Stimulated activated naive B cell treated with anti-CD40 and anti-IgM and Interleukin-4, amounts not matched to agents 10 μg/mL and 1 μg/mL and 100 μg/mL, for 72 hours (primary cell): ENCODE measurements around the gene TSNAX.

Experiments used
- ATAC-seq, 2 donors: fragments of 150-1000 bp; cut with Tn5 transposase; replicated peaks; 2 replicates each; pipeline ENCODE4 v1.10.0; 2021; ENCODE audit warnings: moderate library complexity in 1 of 2
- DNase-seq: peaks from one replicate; pipeline ENCODE4 v3.0.0; 2021
- H3K27ac Mint-ChIP-seq: one replicate; pipeline ENCODE4 v1.8.0; 2022; ENCODE audit warnings: mild to moderate bottlenecking, mixed read lengths
- H3K27me3 Mint-ChIP-seq, 2 donors: one replicate each; pipeline ENCODE4 v1.8.0; 2022; ENCODE audit warnings: mixed read lengths in 2 of 2
- H3K36me3 Mint-ChIP-seq, 2 donors: one replicate each; pipeline ENCODE4 v1.8.0; 2022; ENCODE audit warnings: mixed read lengths in 2 of 2, mild to moderate bottlenecking in 1 of 2
- H3K4me1 Mint-ChIP-seq, 2 donors: one replicate each; pipeline ENCODE4 v1.8.0; 2022; ENCODE audit warnings: mixed read lengths in 2 of 2, mild to moderate bottlenecking in 1 of 2
- H3K4me3 Mint-ChIP-seq, 2 donors: one replicate each; pipeline ENCODE4 v1.8.0; 2022; ENCODE audit warnings: mild to moderate bottlenecking in 2 of 2, mixed read lengths in 2 of 2, moderate library complexity in 1 of 2
- H3K9me3 Mint-ChIP-seq, 2 donors: one replicate each; pipeline ENCODE4 v1.8.0; 2022; ENCODE audit warnings: mixed read lengths in 2 of 2, mild to moderate bottlenecking in 1 of 2

Gene TSNAX

DNA sequence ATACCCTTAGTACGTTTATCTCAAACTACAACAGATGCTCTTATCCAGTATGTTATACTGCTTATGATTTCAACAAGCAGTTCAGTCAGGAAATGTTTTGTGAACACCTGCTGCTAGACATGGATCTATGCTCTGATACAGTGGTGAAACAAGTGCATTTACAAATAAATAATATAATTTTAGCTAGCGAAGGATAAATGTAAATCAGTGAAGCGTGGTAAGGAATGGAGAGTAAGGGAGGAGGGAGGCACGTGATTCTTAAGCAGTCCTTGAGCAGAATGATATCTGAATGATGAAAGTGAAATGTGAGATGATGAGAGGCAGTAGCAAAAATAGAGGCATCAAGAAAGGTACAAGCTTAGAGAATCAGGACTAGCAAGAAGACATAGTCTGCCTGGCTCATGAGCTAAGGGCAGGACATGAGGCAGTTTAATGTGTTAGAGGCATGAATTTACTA lies 6.3 kb downstream of the TSNAX start:
- ATAC-seq (no peak), DNase-seq (no peak)
- Mint-ChIP-seq H3K4me1 (peaks cover 10 to 28% of the 10 kb centered on the region in 2 donors), H3K27me3 (no peaks in the 10 kb centered on the region), H3K27ac (no peak overlapping the region), H3K36me3 (peaks cover 29 to 30% of the 10 kb centered on the region in 2 donors), H3K9me3 (no peaks in the 10 kb centered on the region), H3K4me3 (no peak overlapping the region)

DNA sequence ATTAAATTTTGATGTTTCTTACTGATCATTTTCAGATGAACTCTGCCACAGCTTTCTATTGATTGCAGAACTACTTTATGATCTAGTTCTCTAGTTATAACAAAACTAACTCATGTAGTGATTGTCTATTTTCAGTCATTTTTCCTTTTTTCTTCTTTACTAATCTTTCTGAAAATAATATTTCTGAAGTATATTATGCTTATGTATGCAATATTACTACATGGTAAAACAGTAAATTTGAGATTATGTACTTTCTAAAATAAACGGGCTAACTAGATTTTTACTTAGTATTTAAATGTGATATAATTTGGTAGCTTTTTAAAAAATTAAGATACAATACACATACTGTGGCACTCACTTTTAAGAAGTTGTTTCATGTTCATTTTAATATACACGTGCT lies 7.6 kb downstream of the TSNAX start:
- H3K27me3 Mint-ChIP-seq, result no peaks in the 10 kb centered on the region
- H3K36me3 Mint-ChIP-seq, result peaks cover 31 to 33% of the 10 kb centered on the region in 2 donors
- DNase-seq, result no peak
- H3K4me3 Mint-ChIP-seq, result no peak overlapping the region
- no peak overlapping the region for H3K27ac Mint-ChIP-seq
- H3K4me1 Mint-ChIP-seq, result peaks cover 5 to 22% of the 10 kb centered on the region in 2 donors
- H3K9me3 Mint-ChIP-seq, result peaks cover 3 to 4% of the 10 kb centered on the region in 2 donors
- no peak for ATAC-seq

DNA sequence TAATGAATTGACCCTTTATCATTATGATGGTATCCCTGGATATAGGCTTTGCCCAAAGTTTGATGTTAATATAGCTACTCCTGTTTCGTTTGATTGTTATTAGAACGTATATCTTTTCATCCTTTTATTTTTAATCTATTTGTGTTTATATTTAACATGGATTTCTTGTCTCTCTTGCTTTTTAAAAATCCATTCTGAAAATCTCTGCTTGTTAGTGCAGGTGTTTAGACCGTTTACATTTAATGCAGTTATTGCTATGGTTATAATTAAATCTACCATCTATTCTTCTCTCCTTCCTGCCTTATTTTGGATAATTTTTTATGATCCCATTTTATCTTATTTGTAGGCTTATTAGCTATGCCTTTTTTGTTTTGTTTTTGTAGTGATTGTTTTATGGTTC lies 12.4 kb downstream of the TSNAX start:
- H3K27ac Mint-ChIP-seq, result no peak overlapping the region
- peaks cover 35 to 44% of the 10 kb centered on the region in 2 donors for H3K36me3 Mint-ChIP-seq
- DNase-seq (no peak), ATAC-seq (no peak)
- H3K9me3 Mint-ChIP-seq, result peaks cover 4 to 5% of the 10 kb centered on the region in 2 donors
- peaks cover 2 to 3% of the 10 kb centered on the region in 2 donors for H3K4me1 Mint-ChIP-seq
- H3K4me3 Mint-ChIP-seq, result no peak overlapping the region
- H3K27me3 Mint-ChIP-seq, result no peaks in the 10 kb centered on the region

DNA sequence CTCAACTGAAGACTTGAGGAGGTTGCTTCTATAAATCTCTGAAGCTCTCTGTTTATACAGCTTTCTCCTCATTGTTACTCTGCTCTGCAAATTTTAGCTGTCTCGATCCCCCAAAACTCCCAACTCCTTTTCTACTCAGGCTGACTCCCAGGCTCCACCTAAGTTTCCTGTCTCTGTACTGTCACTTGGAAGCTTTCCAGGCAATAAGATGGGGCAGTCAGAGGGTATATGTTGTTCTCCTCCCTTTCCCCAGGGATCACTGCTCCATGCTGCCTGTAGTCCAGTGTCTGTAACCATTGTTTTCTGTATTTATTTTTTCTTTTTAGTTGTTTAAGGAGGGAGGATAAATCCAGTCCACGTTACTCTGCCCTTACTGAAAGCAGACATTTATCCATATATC lies 13.4 kb downstream of the TSNAX start:
- ATAC-seq (no peak), DNase-seq (no peak)
- no peaks in the 10 kb centered on the region for H3K27me3 Mint-ChIP-seq
- no peak overlapping the region for H3K4me3 Mint-ChIP-seq
- no peak overlapping the region for H3K27ac Mint-ChIP-seq
- peaks cover 41 to 51% of the 10 kb centered on the region in 2 donors for H3K36me3 Mint-ChIP-seq
- peaks cover 0 to 2% of the 10 kb centered on the region in 2 donors for H3K4me1 Mint-ChIP-seq
- H3K9me3 Mint-ChIP-seq, result peaks cover 4 to 5% of the 10 kb centered on the region in 2 donors

DNA sequence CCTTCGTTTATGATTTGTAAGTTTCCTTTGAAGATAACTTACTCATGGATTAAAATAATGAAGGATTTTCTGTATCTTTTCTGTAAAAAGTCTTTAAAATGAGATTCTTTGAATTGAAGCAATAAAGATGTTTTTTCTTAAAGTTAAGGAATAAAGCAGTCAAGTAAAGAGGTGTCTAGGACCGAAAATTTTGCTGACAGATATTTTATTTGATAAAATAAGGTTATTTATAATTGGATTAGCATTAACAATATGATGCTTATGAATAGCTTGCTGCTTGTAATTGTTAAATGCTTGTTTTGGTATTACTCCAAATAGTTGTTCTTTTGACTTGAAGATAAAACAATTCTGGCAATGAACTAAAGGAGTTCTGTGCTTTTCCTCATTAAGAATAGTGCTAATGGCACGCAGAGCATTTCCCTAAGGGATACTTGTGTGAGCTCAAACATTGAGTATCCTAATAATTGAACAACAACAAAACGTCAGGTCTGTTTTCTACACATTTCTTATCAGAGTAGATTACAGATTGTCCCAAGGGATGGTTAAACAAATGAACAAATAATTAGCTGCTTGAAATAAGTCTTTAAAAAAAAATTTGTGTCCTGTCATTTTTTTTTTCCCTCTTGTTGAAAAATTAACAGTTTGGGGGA lies 16.6 kb downstream of the TSNAX start:
- no peaks in the 10 kb centered on the region for H3K27me3 Mint-ChIP-seq
- no peak for ATAC-seq
- no peak overlapping the region for H3K4me3 Mint-ChIP-seq
- peaks cover 3 to 4% of the 10 kb centered on the region in 2 donors for H3K4me1 Mint-ChIP-seq
- DNase-seq, result no peak
- peaks cover 4 to 5% of the 10 kb centered on the region in 2 donors for H3K9me3 Mint-ChIP-seq
- H3K27ac Mint-ChIP-seq, result no peak overlapping the region
- peaks cover 36 to 50% of the 10 kb centered on the region in 2 donors for H3K36me3 Mint-ChIP-seq

DNA sequence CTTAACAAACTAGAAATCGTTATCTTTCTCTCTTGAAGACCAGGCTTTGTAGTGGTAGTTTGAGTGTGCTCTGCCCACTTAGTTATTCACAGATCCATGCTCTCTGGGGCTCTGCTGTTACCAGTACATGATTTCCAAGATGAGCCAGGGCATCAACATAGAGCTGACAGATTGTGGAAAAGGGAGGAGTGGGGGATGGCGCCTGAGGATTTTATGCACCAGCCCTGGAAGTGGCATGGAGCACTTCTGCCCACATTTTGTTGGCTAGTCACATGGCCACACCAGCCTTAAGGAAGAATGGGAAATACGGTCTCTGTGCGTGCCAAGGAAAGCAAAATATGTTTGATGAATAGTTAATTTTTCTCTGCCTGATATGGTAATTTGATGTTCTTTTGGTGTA lies 18.2 kb downstream of the TSNAX start:
- ATAC-seq, result no peak
- no peaks in the 10 kb centered on the region for H3K9me3 Mint-ChIP-seq
- H3K27me3 Mint-ChIP-seq, result no peaks in the 10 kb centered on the region
- H3K27ac Mint-ChIP-seq, result no peak overlapping the region
- peaks cover 9 to 10% of the 10 kb centered on the region in 2 donors for H3K4me1 Mint-ChIP-seq
- H3K4me3 Mint-ChIP-seq, result no peak overlapping the region
- DNase-seq, result no peak
- H3K36me3 Mint-ChIP-seq, result peaks cover 24 to 41% of the 10 kb centered on the region in 2 donors

DNA sequence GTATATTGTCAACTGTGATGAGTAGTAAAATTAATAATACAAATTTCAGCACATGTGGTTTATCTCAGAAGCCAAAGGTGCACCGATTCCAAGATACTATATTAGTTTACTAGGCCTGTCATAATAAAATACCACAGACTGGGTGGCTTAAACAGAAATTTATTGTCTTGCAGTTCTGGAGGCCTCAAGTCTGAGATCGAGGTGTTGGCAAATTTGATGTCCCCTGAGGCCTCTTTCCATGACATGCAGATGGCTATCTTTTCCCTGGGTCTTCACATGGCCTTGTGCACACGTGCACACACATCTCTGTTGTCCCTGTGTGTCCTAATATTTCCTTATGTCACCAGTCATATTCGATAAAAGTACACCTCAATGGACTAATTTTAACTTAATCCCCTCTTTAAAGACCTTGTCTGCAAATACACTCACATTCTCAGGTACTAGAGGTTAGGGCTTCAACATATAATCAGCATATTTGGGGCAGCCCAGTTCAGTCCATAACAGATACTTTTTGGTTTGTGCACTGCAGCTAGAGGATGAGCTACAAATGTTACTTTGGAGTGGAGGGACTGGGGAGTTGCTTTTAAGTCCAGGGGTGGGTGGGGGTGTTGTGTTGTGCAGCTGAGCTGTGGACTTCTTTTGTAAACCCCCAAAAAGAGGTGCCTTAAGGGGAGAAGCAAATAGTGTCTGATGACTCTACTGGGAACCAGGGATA lies 21.4 kb downstream of the TSNAX start:
- Mint-ChIP-seq H3K36me3 (peaks cover 22 to 36% of the 10 kb centered on the region in 2 donors), H3K4me3 (no peak overlapping the region), H3K4me1 (peaks cover 8 to 16% of the 10 kb centered on the region in 2 donors), H3K9me3 (no peaks in the 10 kb centered on the region), H3K27me3 (no peaks in the 10 kb centered on the region), H3K27ac (no peak overlapping the region)
- ATAC-seq, result no peak
- DNase-seq, result no peak

DNA sequence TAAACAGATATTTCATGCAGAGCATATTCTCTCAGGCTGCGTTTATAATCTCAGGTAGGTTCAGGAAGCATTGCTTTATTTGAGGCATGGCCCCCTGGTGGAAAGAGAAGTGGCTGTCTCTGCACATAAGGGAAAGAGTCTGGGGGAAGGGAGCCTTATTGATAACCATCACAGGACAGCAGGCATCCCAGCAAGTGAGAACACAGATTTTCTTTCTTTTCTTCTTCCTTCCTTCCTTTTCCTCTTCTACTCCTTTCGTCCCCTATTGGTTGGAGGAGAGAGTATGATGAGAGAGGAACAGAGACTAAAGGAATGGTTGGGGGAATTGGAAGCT lies 21.9 kb downstream of the TSNAX start:
- DNase-seq (no peak), ATAC-seq (peak in 1 of 2 donors; percentile 54)
- Mint-ChIP-seq H3K36me3 (peaks cover 26 to 39% of the 10 kb centered on the region in 2 donors), H3K27me3 (no peaks in the 10 kb centered on the region), H3K4me3 (no peak overlapping the region), H3K27ac (no peak overlapping the region), H3K9me3 (no peaks in the 10 kb centered on the region), H3K4me1 (peaks cover 8 to 21% of the 10 kb centered on the region in 2 donors)

DNA sequence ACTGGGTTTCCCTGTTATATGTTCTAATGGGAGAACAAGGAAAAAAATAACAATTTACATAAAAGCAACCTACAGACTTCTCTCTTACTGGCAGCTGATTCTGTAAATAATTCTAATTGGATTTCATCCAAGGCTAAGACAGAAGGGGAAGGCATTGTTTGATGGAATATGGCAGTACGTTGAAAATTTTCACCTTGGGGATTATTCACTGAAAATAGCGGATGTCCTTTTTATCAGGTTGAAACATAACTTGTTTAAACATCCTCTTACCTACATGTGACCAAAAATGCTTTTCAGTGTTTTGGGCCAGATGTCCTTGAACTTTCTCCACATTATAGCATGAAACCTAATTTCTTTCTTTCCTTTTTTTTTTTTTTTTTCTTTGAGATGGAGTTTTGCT lies 24.9 kb downstream of the TSNAX start:
- H3K4me3 Mint-ChIP-seq, result no peak overlapping the region
- DNase-seq (no peak), ATAC-seq (no peak)
- H3K27me3 Mint-ChIP-seq, result no peaks in the 10 kb centered on the region
- H3K36me3 Mint-ChIP-seq, result peaks cover 15 to 34% of the 10 kb centered on the region in 2 donors
- peaks cover 15 to 33% of the 10 kb centered on the region in 2 donors for H3K4me1 Mint-ChIP-seq
- H3K9me3 Mint-ChIP-seq, result no peaks in the 10 kb centered on the region
- H3K27ac Mint-ChIP-seq, result no peak overlapping the region

DNA sequence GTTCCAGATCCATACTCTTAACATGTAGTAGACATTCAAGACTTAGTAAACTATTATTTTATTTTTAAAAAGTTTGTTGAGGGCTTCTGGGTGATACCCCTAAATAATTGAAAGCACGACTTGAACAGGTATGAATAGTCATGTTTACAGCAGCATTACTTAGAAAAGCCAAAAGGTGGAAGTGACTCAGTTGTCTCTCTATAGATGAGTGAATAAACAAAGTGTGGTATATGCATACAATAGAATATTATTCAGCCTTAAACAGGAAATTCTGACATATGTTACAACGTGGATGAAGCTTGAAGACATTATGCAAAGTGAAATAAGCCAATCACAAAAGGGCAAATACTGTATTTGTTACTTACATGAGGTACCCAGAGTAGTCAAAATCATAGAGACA lies 26.5 kb downstream of the TSNAX start:
- Mint-ChIP-seq H3K27me3 (no peaks in the 10 kb centered on the region), H3K4me3 (no peak overlapping the region), H3K36me3 (peaks cover 11 to 31% of the 10 kb centered on the region in 2 donors), H3K27ac (no peak overlapping the region), H3K9me3 (no peaks in the 10 kb centered on the region), H3K4me1 (peaks cover 14 to 31% of the 10 kb centered on the region in 2 donors)
- no peak for DNase-seq
- no peak for ATAC-seq

DNA sequence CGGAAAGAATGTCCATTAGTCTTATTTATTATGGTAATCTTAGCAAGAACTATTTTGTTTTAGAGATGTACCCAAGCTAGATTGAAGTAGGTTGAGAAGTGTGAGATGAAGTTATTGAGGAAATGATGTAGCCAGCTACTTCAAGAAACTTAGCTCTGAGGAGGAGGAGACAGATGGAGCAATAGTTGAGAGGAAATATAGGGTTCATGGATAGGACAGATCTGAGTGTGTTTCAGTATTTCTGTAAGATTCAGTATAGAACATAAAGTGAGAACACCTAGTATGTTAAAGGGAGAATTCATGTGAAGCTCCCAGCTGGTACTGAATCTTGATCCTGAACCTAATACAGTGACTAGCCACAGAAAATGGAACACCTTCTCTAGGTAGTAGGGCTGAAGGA lies 28.9 kb downstream of the TSNAX start:
- Mint-ChIP-seq H3K27ac (no peak overlapping the region), H3K9me3 (no peaks in the 10 kb centered on the region), H3K36me3 (peaks cover 10 to 30% of the 10 kb centered on the region in 2 donors), H3K27me3 (no peaks in the 10 kb centered on the region), H3K4me3 (no peak overlapping the region), H3K4me1 (peaks cover 8 to 23% of the 10 kb centered on the region in 2 donors)
- no peak for DNase-seq
- no peak for ATAC-seq

DNA sequence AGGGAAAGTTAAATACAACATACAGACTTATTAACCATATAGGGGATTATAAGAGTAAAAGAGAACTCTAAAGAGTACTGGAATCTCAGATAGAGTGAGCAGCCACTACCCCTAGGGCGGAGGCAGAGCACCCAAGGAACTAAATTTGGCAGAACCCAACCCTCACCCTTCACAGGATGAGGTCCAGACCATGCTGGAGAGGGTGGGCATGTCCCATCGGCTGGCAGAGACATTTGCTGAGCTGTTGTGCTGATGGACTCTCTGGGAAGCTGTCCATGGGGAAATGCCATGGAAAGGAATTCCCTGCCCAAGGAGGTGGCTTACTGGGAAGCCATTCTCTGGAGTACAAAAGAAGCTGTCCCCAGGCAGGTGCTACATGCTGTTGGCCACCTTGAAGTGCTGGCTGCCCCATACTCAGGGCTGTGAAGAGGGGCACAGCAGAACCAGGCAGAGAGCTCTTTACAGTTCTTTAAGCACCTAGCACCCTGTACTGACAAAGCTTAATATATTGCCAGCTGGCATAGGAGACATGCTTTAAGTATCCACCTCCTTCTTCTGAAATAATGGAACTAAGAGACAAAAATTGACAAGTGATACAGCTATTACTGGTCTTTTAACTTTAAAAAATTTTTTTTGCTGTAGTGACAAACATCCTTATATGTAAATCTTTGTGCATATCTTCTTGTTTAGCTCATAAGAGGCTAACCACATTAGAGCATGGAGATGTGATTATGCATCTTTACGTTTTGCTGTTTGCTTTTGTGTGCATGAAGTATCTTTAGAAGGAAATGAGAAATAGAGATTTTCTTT lies 29.6 kb downstream of the TSNAX start:
- no peaks in the 10 kb centered on the region for H3K9me3 Mint-ChIP-seq
- H3K36me3 Mint-ChIP-seq, result peaks cover 9 to 28% of the 10 kb centered on the region in 2 donors
- H3K27ac Mint-ChIP-seq, result no peak overlapping the region
- no peaks in the 10 kb centered on the region for H3K27me3 Mint-ChIP-seq
- peaks cover 8 to 23% of the 10 kb centered on the region in 2 donors for H3K4me1 Mint-ChIP-seq
- DNase-seq, result no peak
- H3K4me3 Mint-ChIP-seq, result no peak overlapping the region
- no peak for ATAC-seq

DNA sequence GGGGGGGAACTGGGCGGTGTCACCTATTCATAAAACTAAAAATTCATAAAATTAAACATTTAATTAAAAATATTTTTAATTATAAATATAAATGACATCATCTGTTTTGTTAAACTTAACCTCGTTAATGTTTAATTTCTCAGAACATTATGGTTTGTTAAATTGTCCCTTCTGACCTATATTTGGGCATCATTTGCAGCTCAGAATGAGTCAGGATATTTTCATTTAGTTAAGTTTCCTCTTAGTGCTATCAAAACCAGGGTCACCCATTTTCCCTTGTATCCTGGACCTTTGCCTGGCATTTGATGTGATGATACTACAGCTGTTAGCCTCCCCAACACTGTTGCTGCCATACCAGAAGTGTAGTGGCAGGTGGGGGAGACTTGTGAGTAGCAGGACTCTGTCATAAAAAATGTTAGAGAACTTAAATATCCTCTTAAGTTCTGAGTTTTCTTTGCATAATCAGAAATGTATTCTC lies 30.3 kb downstream of the TSNAX start:
- Mint-ChIP-seq H3K9me3 (no peaks in the 10 kb centered on the region), H3K4me1 (peaks cover 8 to 23% of the 10 kb centered on the region in 2 donors), H3K4me3 (no peak overlapping the region), H3K36me3 (peaks cover 12 to 34% of the 10 kb centered on the region in 2 donors), H3K27me3 (no peaks in the 10 kb centered on the region), H3K27ac (no peak overlapping the region)
- DNase-seq (no peak), ATAC-seq (no peak)

DNA sequence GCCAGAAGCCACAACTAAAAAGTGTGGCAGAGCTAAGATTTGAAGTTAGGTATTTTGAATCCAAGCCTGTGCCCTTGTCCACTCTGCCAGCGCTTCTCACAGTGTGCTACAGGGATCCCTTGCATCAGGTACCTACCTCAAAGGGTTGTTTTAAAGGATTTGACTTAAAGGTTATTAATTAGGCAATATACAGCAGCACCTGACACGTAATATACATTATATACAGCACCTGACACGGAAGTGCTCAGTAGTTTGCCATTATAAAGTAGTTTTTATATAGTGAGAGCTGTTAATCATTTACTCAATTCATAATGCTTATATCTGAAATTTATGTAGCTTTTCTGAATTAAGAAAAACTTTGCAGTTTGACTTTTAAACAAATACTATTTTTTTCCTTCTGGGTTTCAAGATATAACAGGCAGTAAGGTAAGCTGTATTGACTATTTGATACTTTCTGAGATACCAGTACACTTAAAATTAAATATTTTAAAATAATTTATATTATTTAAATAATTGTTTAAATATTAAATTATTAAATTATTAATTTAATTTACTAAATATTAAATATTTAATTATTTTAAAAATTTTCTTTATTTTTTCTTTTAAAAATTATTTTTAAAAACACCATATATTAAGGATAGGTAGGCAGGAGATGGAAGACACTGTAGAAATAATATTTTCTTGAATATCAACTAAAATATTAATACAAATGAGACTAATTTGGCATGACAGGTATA lies 33.3 kb downstream of the TSNAX start:
- Mint-ChIP-seq H3K4me3 (no peak overlapping the region), H3K27ac (no peak overlapping the region), H3K36me3 (peaks cover 13 to 31% of the 10 kb centered on the region in 2 donors), H3K4me1 (peaks cover 7 to 9% of the 10 kb centered on the region in 2 donors), H3K9me3 (no peaks in the 10 kb centered on the region), H3K27me3 (no peaks in the 10 kb centered on the region)
- no peak for DNase-seq
- no peak for ATAC-seq
